ENCODE measurements around the gene DMD.

DNA sequence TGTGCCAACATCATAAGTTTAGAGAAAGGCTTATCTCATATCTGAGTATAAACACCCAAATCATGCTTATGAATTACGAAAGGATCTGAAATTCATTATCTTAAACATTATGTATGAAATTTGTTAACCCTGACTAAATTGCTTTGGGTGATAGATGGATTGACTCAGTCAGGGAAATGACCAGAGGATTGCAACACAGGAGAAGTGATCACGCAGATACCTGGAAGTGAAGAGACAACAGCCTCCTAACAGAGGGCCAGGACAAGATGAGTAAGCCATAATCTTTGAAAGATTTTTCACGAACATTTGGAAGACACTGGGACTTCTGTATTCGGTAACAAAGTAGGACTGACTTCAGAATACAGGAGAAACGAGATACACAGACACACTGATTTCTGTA lies 363.4 kb downstream of the DMD start:
- TF ChIP-seq, protein P1, sequence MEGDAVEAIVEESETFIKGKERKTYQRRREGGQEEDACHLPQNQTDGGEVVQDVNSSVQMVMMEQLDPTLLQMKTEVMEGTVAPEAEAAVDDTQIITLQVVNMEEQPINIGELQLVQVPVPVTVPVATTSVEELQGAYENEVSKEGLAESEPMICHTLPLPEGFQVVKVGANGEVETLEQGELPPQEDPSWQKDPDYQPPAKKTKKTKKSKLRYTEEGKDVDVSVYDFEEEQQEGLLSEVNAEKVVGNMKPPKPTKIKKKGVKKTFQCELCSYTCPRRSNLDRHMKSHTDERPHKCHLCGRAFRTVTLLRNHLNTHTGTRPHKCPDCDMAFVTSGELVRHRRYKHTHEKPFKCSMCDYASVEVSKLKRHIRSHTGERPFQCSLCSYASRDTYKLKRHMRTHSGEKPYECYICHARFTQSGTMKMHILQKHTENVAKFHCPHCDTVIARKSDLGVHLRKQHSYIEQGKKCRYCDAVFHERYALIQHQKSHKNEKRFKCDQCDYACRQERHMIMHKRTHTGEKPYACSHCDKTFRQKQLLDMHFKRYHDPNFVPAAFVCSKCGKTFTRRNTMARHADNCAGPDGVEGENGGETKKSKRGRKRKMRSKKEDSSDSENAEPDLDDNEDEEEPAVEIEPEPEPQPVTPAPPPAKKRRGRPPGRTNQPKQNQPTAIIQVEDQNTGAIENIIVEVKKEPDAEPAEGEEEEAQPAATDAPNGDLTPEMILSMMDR (IDR thresholded peaks at IDR 0.05), result no peak
- TF ChIP-seq EZH2phosphoT487 (IDR thresholded peaks at IDR 0.05), result no peak
- TF ChIP-seq EZH2 (IDR thresholded peaks at IDR 0.05), result no peak

All from neural progenitor cell (in vitro differentiated cells).